Activated naive CD4-positive, alpha-beta T cell treated with anti-CD3 and anti-CD28 coated beads, Interleukin-2, amount 50 U/mL, for 16 hours (primary cell): ENCODE data around the gene PTTG2.
"Not testable (repeated sequence)": the region's sequence is repeated elsewhere in the genome, so short reads cannot be mapped to it uniquely, and the experiment has no call there.

ENCODE experiments used
- DNase-seq: peaks from one replicate; pipeline ENCODE4 v3.0.0-alpha.2; 2020

PTTG2 gene

DNA sequence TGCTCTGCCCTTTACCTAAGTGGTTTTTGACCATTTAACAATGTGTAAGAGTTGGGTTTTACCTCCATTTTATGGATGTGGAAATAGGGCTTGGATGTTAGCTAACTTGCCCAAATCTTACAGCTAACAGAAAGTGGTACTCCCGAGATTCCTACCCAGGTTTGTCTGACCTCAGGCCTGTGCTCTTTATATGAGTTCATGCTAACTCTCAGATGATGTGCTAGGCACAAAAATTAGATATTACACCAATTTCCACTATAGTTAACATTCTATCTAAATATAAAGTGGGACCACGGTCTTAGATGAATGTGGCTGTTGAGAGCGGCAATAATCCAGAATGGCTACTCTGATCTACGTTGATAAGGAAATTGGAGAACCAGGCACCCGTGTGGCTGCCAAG is at the start of gene PTTG2:
PTTG2 (plus strand) TSS at position 301 of the 400 bp plus-strand sequence; CDS start at position 338, 37 bp downstream.
- DNase-seq, result no peak

DNA sequence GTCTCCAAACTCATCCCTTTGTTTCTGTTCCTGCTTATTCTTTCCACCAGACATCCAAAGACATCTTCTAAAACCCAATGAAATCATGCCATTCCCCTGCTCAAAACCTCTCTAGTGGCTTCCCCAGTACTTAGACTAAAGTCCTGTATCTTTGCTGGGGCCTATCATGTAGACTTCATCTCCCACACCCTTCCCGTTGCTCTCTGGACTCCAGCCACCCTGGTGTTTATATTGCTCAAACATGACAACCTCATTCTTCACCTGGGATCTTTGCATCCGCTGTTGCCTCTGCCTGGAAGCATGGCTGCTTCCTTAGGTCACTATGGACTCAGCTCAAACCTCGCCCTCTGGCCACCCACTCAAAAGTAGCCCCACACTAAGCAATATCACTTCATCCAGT is 45.7 kb upstream of the PTTG2 start:
- DNase-seq, result no peak

DNA sequence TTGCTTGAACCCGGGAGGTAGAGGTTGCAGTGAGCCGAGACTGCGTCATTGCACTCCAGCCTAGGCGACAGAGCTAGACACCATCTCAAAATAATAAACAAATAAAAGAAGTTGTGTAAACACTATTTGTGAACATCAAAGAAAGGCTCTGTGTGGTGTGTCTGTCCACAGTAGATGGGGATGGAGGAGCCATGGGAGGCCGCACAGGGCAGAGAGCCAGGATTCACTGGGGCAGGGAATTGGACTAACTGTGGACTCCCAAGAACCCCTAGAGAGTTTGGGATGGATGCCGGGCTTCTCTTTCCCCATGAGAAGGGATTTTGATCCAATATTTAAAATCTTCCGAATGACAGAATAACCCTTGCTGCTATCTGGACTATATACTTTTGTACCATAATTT is 42.8 kb upstream of the PTTG2 start:
- DNase-seq, result no peak

DNA sequence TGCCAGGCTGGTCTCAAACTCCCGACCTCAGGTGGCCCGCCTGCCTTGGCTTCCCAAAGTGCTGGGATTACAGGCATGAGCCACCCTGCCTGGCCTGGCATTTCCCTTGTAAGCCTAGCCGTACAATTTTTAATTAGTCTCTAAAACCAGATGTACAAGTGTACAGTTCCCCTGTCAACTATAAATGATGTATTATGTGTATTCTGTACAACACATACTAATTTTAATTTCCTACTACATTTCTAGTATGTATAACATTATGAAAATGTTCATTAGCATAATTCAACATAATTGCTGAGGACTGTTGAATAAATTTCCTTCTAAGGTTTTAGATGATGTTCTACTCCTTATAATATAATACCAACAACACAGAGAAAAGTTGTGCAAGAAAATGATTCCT is 41.5 kb upstream of the PTTG2 start:
- DNase-seq, result no peak

DNA sequence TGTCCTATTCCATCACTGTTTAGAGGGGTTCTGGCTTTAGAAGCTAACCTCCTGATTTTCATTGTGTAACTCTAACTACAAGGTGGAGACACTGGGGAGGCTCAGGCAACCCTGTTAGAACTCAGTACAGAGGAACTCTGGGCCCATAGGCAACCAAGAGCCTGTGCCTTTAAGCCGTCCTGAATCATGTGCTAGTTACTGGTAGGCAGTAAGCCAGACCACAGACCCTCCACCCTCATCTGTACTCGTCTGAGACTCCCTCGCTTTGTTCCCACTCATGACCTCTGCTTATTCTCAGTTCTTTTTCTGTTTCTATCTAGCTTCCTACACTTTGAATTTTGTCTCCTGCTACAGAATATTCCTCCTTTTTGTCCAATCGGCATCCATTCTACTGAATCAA is 37.9 kb upstream of the PTTG2 start:
- DNase-seq, result no peak

DNA sequence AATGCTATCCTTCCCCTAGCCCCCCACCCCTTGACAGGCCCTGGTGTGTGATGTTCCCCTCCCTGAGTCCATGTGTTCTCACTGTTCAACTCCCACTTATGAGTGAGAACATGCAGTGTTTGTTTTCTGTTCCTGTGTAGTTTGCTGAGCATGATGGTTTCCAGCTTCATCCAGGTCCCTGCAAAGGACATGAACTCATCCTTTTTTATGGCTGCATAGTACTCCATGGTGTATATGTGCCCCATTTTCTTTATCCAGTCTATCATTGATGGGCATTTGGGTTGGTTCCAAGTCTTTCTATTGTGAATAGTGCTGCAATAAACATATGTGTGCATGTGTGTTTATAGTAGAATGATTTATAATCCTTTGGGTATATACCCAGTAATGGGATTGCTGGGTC is 37.1 kb upstream of the PTTG2 start:
- DNase-seq, result not testable (repeated sequence)

DNA sequence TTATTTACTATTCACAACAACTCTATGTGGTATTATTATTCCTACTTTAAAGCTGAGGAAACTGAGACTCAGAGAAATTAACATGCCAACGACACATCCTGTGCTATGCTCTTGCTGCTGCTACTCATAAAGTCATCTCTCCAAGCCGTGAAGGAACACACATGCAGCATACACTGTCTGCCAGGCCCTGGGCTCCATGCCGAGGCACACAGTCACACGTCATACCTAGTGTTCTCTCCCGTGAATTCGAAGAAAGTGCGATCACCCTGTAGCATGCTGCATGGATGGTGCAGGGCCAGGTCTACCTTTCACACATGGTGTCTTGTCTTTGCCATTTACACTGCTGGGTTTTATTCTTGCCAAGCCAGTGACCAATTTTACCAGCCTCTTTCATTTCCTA is 35.3 kb upstream of the PTTG2 start:
- no peak for DNase-seq

DNA sequence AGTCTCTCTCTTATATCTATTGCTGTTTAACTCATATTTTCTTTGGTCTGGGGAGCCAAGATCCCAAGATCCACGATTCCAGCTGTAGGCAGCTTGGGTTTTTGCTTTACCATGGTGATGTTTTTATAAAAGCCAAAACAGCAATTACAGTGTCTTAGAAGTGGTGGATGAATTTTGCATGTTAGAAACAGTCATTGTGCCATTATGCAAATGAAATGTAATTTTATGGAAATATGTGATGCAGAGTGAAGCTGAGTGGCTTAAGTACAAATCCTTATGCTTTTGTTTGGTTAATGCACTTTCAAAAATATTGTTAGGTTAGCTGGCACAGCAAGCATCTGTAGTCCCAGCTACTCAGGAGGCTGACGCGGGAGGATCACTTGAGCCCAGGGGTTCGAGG is 32.8 kb upstream of the PTTG2 start:
- no peak for DNase-seq

DNA sequence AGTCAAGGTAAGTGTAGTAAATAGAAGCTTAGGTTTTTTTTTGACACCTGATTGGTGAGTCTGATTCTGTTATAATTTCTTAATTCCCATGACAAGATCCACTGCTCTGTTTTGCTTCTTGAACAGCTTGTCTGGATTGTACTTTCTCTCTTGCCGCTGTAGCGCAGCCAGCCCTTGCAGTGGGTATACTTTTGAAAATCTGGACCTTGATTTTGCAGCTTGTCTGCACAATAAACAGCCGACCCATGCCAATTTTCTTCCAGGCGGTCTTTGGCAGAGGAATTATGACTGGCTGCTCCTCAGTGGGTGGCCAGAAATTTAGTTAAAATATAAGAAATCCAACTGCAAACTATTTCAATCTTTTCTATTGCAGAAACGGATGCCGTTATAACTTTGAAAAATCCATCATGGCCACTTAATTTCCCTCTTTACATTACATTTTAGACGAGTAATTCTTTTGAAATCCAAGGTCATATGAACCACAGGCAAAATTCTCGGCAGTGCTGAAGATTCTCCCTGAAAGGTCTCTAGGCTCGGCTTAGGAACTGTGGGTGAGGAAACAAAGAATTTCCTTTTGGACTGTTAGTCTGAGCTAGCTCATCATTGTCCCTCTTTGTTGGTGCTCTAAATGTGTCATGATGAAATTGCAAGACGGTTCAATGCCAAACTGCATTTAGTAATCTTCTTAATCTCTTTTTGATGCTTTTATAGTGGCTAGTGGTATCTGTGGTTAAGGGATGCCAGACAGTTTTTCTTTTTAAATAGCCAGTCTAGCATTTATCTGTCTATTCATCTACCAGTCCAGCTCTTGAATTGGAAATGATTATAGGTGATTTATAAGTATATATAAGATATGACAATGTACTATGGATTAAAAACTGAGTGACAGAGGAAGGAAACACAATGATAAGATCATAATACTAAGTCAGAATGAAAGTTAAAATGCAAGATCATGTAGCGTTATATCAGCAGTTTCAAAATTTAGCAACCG is 31.5 kb upstream of the PTTG2 start:
- DNase-seq, result no peak

DNA sequence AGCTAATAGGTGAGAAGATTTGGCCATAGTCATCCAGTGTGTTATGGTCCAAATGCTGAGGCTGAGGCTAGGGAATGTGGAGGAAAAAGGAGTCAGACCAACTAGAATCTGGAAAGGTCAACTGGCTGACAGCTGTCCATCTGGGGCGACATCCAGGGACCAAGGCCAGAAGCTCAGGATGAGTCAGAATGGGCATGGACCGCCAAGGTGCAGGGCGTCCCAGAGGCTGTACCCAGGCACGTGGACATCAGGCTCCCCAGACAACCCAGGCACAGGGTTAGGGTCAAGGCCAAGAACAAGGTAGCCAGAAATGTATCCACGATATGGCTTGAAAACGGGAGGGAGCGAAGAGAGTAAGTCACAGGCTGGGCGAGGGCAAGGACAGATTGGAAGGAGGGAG is 26.1 kb upstream of the PTTG2 start:
- no peak for DNase-seq

DNA sequence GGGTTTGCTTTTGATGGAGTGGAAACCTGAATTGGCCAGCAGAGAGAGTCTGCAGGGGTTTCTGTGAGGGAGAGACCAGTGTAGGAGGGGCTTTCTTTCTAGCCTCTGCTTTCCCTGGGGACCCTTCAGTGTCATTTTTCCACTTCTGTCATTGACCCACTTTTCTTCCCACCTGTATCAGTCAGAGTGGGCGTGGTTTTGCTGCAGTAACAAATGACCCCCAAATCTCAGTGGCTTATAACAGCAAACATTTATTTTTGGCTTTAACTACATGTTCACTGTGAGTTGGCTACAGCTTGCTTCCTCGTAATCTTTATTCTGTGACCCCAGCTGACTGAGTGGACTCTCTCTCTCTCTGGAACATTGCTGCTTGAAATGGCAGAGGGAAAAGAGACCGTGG is 25.6 kb upstream of the PTTG2 start:
- no peak for DNase-seq

DNA sequence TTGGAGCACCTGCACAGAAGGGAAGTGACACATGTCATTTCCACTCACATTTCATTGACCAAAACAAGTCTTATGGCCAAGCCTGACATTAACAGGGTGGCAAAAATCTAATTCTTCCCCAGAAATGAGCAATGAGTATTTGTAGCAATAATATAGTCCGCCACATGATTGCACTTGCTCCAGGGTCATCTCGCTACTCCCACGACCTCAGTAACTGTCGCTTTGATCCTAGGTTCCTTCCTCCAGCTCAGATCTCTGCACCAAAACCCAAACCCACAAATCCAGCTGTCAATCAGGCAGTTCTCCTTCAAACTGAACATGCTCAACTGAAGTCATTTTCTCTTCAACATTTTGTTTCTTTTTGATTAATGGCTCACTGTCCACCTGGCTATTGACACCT is 25.2 kb upstream of the PTTG2 start:
- DNase-seq, result no peak

DNA sequence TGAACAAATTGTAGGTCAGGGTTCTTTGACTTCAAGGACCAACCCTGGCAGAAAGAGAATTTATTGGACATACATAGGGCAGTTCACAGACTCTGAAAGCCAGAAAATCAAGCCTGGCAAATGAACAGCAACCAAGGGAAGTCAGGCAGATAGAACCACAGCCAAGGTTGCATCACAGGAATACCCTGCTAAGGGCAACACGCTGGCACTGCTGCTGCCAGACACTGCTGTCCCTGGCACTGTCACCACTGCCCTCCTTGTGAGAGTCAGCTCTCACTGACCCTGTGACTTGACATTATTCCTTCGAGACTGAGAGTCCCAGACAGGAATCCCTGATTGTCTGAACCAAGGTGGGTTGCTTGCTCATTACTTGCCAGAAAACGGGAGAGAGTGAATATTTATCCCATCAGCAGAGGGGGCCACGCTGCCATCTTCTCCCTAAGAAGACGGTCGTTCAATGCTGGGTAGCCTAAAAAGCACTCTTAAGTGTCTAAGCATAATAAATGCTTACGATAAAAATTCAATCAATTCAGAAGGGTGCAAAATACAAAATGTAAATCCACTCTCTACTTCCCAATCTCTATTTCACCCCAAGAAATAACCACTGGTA is 23.2 kb upstream of the PTTG2 start:
- DNase-seq, result no peak

DNA sequence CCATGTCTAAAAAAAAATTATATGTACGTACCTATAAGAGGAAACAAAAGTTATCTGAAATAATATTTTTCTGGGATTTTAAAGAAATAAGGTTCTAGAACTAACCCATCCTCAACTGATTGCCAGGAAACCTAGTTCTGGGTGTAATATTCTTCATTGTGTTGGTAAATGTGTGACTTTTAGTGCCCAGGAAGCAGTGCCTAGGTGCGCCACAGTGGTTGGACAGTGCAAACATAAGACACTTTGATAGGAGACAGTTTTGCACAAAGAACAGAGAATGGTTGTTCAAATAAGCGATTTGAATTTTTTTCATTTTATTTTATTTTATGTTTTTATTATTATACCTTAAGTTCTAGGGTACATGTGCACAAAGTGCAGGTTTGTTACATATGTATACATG is 22.0 kb upstream of the PTTG2 start:
- DNase-seq, result no peak

DNA sequence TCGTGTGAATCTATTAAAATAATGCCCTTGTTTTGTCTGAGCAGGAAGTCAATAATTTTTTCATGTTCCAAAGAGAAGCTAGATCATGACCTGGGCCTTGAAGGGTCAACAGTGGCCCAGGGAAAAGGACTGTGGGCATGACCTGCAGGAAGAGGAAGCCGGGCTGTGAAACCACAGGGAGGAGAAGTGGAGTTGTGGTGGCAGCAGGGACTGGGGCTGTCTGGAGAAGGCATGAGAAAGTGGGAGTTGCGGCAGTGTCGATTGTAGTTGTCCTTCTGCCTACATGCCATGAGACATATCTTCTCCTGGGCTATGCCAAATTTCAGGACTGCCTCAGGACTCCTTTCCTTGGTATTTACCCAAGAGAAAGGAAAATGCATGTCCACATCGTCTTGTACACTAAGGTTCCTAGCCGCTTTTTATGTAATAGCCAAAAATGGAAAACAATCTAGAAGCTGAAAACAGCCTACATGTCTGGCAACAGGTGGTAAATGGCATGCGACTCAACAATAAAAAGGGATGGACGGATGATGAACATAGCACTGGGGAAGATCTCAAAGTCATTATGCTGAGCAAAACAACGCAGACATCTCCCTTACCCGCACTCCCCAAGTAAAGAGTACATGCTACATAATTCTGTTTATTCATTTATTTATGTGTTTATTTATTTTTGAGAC is 13.6 kb upstream of the PTTG2 start:
- DNase-seq, result no peak

DNA sequence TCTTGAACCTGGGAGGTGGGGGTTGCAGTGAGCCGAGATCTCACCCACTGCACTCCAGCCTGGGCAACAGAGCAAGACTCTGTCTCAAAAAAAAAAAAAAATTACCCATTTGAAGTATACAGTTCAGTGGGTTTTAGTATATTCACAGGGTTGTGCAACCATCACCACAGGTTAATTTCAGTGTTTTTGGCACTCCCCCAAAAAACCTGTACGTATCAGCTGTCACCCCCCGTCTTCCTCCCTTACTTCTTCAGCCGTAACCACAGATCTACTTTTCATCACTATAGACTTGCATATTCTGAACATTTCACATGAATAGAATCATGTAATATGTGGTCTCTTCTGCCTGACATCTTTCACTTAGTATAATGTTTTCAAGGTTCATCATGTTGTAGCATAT is 11.7 kb upstream of the PTTG2 start:
- DNase-seq, result no peak

DNA sequence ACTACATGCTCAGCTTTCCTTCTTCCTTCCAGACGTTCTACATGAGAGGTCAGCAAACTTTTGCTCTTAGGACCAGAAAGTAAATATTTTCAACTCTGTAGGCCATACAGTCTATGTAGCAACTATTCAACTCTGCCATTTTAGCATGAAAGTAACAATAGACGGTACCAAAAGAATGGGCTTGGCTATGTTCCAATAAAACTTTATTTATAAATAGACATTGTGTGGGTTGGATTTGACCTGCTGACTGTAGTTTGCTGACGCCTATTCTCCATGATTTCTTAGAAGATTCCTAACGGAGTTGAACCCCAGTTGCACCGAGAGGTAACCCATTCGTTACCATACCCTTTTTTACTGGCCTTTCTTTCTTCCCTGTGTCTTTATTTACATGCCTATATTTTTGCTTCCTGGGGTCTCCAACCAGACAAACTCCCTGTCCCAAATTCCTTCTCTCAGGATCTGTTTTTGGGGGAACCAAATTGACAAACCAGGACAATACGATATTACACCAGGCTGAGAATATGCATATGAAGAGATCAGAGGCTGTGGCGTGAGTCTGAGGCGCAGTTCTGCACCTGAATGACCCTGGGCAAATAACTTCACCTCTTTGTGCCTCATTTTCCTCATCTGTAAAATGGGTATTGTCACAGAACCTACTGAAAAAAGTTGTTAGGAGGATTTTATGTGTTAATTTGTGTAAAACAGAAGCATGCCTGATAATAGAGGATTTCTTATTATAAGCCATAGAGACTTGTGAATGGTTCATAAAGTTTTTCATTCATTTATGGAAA is 10.4 kb upstream of the PTTG2 start:
- no peak for DNase-seq

DNA sequence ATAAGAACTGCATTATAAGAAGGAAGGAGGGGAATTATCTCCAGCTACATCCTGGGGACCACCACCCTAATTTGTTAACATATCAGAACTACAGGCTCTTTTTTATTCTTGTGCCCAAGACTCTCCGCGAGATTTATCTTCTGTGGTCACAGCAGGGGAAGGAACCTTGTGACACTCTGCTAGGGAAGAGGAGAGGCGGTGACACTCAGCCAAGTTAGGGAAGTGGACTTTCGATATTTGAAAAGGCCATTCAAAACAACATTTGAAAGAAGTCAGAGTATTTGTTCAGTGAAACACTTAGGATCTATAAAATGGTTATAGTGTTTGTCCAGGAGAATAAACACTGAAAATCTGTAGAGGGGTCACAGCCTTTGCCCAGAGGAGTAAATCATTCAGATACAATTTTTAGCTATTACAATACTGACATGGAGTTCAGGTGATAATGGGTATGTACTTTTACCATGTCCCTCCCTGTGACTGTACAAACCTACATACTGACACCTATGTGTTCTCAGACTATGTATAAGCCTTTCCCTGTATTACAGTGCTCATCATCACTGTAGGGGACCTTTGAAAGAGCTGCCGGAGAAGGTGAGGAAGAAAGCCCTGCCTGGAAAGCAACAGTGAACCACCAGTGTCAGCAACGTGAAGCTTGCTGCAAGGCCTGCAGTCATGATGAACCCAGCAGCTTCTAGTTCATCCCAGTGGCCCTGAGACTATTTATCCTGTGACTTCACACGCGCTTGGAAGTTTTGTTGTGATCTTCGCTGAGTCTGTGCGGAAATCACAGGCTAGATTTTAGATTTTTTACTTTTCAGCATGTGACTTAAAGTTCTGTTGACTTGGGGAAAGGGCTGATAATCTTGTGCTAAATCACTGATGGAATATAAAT is 8.5 kb upstream of the PTTG2 start:
- no peak for DNase-seq

DNA sequence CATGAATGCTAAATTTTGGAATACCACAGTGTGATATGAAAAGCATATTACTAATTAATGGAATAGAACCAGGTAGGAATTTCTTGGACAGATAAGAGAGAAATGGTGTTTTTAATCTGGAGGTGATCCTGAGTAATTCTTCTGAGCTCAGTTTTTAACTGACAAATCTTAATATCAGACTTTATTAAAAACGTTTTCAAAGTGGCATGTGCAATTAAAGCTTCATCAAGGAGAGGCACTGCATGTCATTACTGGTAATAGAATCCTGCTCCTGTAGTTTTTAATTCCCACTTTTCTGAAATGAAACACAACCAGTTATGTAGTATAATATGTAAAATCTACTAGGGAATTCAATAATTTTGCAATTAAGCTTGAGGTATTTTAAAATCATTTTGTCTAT is 7.0 kb upstream of the PTTG2 start:
- DNase-seq, result no peak

DNA sequence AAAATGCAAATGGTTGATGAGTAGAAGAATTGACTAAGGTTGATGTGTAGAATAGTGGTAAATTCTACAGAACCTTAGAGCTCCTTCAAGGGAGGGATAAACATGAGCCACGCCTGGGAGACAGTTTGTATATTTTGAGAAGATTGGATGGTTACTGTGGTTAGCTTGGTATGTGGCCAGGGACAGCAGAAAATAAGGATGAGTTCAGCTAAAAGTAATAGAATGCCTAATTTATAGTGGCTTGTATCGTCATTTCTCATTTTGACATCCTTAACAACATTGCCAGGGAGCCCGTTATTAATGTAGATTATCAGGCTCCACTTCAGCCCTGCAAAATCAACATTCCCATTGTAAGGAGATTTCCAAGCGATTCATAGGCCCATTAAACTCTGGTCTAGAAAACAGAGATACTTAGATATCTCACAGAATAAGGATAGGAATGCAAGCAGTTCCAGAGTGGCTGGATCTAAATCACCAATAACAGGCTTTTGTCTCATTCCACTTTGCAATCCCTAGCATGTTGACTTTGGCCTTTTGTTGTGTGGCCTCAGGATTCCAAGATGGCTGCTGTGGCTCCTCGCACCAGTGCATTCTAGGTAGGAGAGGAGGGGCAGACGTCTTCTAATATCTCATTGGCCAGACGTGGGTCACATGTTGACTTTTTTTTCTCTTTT is 6.4 kb upstream of the PTTG2 start:
- no peak for DNase-seq

DNA sequence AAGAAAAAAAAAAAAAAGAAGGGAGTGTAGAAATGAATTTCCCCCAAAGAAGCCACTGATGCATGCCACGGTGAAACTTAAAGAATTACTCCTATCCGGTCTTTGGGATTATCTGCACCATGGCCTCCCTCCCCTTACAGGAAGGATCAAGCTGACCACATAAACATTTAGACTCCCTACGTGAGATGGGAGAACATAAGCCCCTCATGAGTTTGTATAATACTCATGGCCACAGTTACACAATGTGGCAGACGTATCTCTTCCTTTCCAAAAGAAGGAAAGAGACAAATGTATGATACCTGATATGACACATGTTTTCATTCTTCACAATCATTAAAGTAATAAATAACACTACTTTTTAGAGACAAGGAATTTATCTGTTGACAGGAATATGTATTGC is 3.3 kb upstream of the PTTG2 start:
- DNase-seq, result no peak
